Panc1 (cell line): Measurements from ENCODE around the gene TSPAN15. TPM values are rescaled to one million over a fixed set of nuclear protein-coding genes. Genes with fewer than 3 reads are reported as not detected.

Experiments
- ATAC-seq: fragments of 200-7000 bp; cut with Tn5 transposase; 2 replicates; pipeline ENCODE4 v1.9.1; 2020; ENCODE audit warnings: mild to moderate bottlenecking, moderate library complexity
- BruUV-seq: library from RNA; stranded (reverse); fragments of 400-500 nt; replicated peaks from 2 replicates; lab custom pipeline; 2021; lab: Mats Ljungman, UMichigan
- CTCF ChIA-PET: fragments of 300-600 bp; sonication (Branson Sonifier 250); formaldehyde crosslinking; loops from one replicate; lab custom pipeline; 2022; ENCODE audit warnings: antibody characterized with exemption; lab: Charles Lee
- POLR2A ChIA-PET: fragments of 300-600 bp; sonication (Branson Sonifier 250); formaldehyde crosslinking; loops from one replicate; lab custom pipeline; 2022; ENCODE audit warnings: antibody characterized with exemption; lab: Charles Lee
- DNase-seq: peaks from one replicate; pipeline ENCODE4 v3.0.0-alpha.2; 2010; ENCODE audit warnings: low read depth, low spot score
- H3K27ac ChIP-seq: 2 replicates; pipeline ENCODE4 v1.5.1; 2011; ENCODE audit warnings: mild to moderate bottlenecking, low read length, inconsistent platforms
- H3K27me3 ChIP-seq: fragments of 200-500 bp; sonication (Bioruptor generic); 2 replicates; pipeline ENCODE4 v1.6.0; 2014; ENCODE audit warnings: low read length, inconsistent platforms; ENCODE audit not compliant: control insufficient read depth, insufficient read depth
- H3K36me3 ChIP-seq: fragments of 200-500 bp; sonication (Bioruptor generic); 2 replicates; pipeline ENCODE4 v1.5.1; 2014; ENCODE audit warnings: inconsistent platforms, mild to moderate bottlenecking, low read length, moderate library complexity; ENCODE audit not compliant: control insufficient read depth, insufficient read depth
- H3K4me1 ChIP-seq: 2 replicates; pipeline ENCODE4 v1.5.1; 2011; ENCODE audit warnings: inconsistent platforms, mild to moderate bottlenecking, low read length, moderate library complexity; ENCODE audit not compliant: control insufficient read depth, insufficient read depth
- H3K4me3 ChIP-seq, 2 experiments: 2 replicates each; pipeline ENCODE4 v1.5.1; 2011 to 2012; ENCODE audit warnings: low read depth in 2 of 2, low read length in 2 of 2, mild to moderate bottlenecking in 2 of 2, inconsistent platforms in 1 of 2, moderate library complexity in 1 of 2
- H3K9me3 ChIP-seq: fragments of 200-500 bp; sonication (Bioruptor generic); 2 replicates; pipeline ENCODE4 v1.5.1; 2014; ENCODE audit warnings: low read depth, mild to moderate bottlenecking, inconsistent platforms, low read length, moderate library complexity; ENCODE audit not compliant: control insufficient read depth, insufficient read depth
- CTCF ChIP-seq: fragments of 450-650 bp; IDR thresholded peaks from 2 replicates; pipeline ENCODE4 v1.5.1; 2017; ENCODE audit warnings: mild to moderate bottlenecking
- POLR2AphosphoS5 ChIP-seq: IDR thresholded peaks from 2 replicates; pipeline ENCODE4 v1.6.1; 2012; ENCODE audit warnings: mild to moderate bottlenecking, low read depth, low read length, moderate library complexity
- REST ChIP-seq, 2 experiments: IDR thresholded peaks; 2 replicates each; pipeline ENCODE4 v1.6.1; 2011 to 2012; ENCODE audit warnings: low read depth in 2 of 2, control low read depth in 1 of 2, low read length in 1 of 2, mild to moderate bottlenecking in 1 of 2, moderate library complexity in 1 of 2; ENCODE audit not compliant: insufficient read depth in 1 of 2
- SIN3A ChIP-seq: IDR thresholded peaks from 2 replicates; pipeline ENCODE4 v1.6.1; 2012; ENCODE audit warnings: low read depth, mild to moderate bottlenecking, low read length, moderate library complexity, borderline replicate concordance; ENCODE audit not compliant: insufficient read depth
- TCF7L2 ChIP-seq: IDR thresholded peaks from 2 replicates; pipeline ENCODE4 v1.6.1; 2011; ENCODE audit warnings: mild to moderate bottlenecking, low read depth, low read length, inconsistent platforms
- in situ Hi-C: cut with HindIII; loops from 2 replicates; pipeline ENCODE4 v1.10.0; 2016; ENCODE audit warnings: low sequenced_read_pairs, low pct_unique_long_range_greater_than_20kb
- intact Hi-C: fragments of 100-400 bp; cut with micrococcal nuclease; formaldehyde crosslinking; loops from one replicate; pipeline ENCODE4 v1.10.0; 2022; ENCODE audit not compliant: unreplicated experiment
- total RNA-seq: library from RNA; stranded (reverse); gene quantifications from one replicate; pipeline ENCODE4 v1.2.1, GENCODE V29; 2021; ENCODE audit not compliant: unreplicated experiment

Gene TSPAN15
- total RNA-seq, 1 experiment from 2014 or later = 199 TPM

DNA sequence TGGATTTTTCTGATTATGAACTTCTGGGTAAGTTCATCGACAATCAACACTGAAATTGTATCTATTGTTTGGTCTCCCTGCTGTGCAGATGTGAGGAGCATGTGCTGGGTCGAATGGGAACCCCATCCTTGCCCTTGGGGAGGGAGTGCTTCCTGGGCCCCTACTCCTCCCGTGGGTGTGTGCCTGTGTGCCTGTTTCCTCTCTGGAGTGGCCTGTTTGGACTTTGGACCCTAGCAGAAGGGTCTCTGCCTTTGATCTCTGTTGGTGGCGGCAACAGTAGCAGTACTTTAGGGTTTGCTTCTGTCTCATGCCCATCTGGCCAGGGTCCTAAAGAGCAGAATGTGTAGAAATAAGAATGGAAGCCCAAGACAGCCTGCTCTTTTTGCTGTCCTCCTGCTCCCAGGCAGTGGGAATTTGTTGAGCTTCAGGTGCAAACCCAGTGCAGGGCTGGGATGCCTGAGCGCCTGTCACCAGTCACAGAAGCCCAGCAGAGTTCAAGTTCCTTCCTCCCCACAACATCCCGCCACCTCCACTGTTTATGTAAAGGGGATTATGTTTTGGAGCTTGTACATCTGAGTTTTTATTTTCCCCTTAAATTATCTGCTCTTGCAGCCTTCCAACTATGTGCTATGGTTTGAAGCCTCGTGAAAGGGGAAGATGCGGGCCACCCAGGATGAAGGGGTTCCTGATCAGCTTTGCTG is 33.1 kb upstream of the TSPAN15 start:
- ChIA-PET POLR2A (interaction anchor here (0.5 kb wide), 1 partner anchor 91 kb away, joined by 16 read pairs; no protein-coding TSS in a partner anchor), CTCF (interaction anchor here (1.1 to 1.9 kb wide), 2 partner anchors 10 to 25 kb away, joined by 3 to 6 read pairs; no protein-coding TSS in a partner anchor)
- no TSS peak for BruUV-seq
- Histone ChIP-seq H3K4me3 (no peak overlapping the region), H3K36me3 (no peaks in the 10 kb centered on the region), H3K27me3 (no peaks in the 10 kb centered on the region), H3K27ac (no peak overlapping the region), H3K9me3 (no peaks in the 10 kb centered on the region), H3K4me1 (no peaks in the 10 kb centered on the region)
- TF ChIP-seq TCF7L2 (no peak), REST (IDR thresholded peaks at IDR 0.05; ENCODE audit: insufficient read depth in 1 of 2, low read depth in 2 of 2, low read length in 1 of 2) (no peak), POLR2AphosphoS5 (no peak), SIN3A (no peak), CTCF (no peak)
- intact Hi-C loops = no loop called here
- DNase-seq (no peak), ATAC-seq (no peak)
- in situ Hi-C loops = no loop called here

DNA sequence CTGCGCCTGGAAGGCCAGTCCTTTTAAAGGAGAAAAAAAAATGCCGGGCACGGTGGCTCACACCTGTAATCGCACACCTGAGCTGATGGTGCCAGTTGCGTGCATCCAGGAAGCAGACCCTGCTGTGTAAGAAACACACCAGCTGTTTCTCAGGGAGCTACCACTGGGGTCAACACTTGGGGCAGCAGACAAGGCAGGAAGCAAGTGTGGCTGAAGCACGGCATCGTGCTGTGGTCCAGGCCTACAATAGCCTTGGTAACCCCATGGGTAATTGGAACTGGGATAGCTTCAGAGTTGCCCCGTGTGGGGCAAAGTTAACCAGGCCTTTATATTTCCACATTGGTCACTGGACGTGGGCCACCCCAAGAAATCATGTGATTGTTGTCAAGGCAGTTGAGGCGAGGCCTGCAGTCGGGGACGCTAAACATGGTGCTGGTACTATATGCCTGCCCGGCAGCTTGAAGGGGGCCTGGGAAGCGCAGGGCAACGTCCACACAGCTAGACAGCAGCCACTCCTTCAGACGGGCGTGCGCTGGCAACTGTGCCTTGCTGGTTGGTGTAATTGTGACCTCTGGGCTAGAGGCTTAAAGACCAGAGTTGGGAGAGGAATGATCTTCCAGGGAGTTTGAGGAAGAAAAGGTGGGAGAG is 32.0 kb upstream of the TSPAN15 start:
- TF ChIP-seq REST (IDR thresholded peaks at IDR 0.05; ENCODE audit: insufficient read depth in 1 of 2, low read depth in 2 of 2, low read length in 1 of 2) (no peak), POLR2AphosphoS5 (no peak), TCF7L2 (no peak), CTCF (no peak), SIN3A (no peak)
- no peaks in the 10 kb centered on the region for H3K36me3 ChIP-seq
- no peak for DNase-seq
- no peaks in the 10 kb centered on the region for H3K9me3 ChIP-seq
- in situ Hi-C loops = no loop called here
- no peaks in the 10 kb centered on the region for H3K4me1 ChIP-seq
- BruUV-seq = no TSS peak
- POLR2A ChIA-PET = no interaction called here
- ATAC-seq = no peak
- CTCF ChIA-PET = interaction anchor here (1.9 kb wide), 1 partner anchor 11 kb away, joined by 6 read pairs; no protein-coding TSS in a partner anchor
- intact Hi-C loops = no loop called here
- no peak overlapping the region for H3K4me3 ChIP-seq
- H3K27me3 ChIP-seq = no peaks in the 10 kb centered on the region
- H3K27ac ChIP-seq = no peak overlapping the region
